HG02571 (cell line): Measurements from ENCODE around the gene CAPZA2.
"Not testable (repeated sequence)": the region's sequence is repeated elsewhere in the genome, so short reads cannot be mapped to it uniquely, and the experiment has no call there.

Experiments
- ATAC-seq: cut with Tn5 transposase; IDR thresholded peaks from one replicate; pipeline ENCODE4 v1.9.1; 2021; ENCODE audit warnings: mild to moderate bottlenecking, moderate library complexity; ENCODE audit not compliant: unreplicated experiment

The CAPZA2 gene

GRCh38 chr7:116953372-116953905 lies 91.1 kb downstream of the CAPZA2 start, which contains the start of gene ST7:
Gene ST7 (plus strand): TSS chr7:116953501. CDS start chr7:116953541, 40 bp downstream.
- peak; percentile 38 for ATAC-seq

DNA sequence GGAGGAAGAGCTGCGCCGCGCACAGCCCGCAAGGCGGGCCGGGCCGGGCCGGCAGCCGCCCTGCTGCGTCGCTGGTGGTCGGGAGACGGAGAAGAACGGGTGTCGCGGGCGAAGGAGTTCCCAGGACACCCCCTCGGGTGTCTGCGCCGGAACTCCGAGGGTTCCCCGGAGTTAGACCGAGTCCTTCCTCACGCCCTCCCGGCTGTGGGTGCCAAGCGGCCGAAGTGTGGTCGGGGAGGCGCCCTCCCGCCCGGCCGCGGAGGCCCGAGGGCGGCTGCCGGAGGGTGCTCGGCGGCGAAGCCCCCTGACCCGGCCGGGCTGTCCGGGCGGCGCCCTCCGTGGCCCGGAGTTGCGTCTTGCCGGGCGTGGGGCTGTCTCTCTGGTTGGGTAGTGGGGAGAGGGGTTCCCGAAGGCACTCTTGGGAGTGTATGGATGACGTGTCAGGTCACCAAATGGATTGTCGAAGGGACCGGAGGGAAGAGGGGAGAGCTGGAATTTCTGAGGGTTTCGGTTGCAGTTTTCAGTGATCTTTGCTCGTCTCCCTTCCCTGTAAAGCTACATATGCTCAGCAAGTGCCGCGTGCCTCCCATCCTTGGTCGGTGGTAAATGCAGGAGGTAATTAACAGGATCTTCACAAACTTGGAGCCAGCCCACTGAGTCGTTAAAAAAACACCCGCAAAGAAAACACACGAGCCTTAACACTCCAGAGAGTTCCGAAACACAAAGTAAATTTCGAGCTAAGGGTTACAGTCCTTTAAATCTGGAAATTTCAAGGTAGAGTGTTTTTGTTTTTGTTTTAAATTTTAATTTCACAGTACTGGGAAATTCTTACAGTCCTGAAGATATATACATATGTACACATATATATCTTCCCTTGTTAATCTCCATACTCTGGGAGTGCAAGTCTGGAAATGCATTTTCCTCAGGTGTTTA lies 91.8 kb downstream of the CAPZA2 start:
- peak; percentile 18 for ATAC-seq

GRCh38 chr7:116955340-116955739 lies 93.0 kb downstream of the CAPZA2 start:
- ATAC-seq, result no peak

GRCh38 chr7:116955801-116956476 lies 93.6 kb downstream of the CAPZA2 start:
- peak; percentile 71 for ATAC-seq

- ATAC-seq, result no peak
These were observed 94.1 kb downstream of the CAPZA2 start for GRCh38 chr7:116956477-116956804.

GRCh38 chr7:116957874-116958273 lies 95.5 kb downstream of the CAPZA2 start:
- peak; percentile 25 for ATAC-seq

GRCh38 chr7:116961966-116962673 lies 99.7 kb downstream of the CAPZA2 start:
- ATAC-seq, result not testable (repeated sequence)

DNA sequence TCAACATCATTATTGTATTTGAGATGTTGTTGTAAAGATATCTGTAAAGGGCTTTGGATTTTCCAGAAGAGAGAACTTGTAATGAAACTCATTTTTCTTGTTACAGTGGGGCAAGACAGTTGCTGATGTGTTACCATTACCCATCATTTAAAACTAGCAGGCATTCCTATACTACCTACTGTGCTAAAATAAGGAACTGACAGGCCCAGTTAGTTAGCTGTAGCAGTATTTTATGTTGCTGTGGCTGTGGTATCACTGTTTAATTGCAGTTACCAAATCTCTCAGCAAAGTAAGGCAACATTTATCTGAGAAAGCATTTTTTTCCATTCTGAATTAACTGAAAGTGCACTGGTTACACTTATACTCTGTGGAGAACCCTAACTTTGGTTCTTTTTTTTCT lies 100.8 kb downstream of the CAPZA2 start:
- ATAC-seq, result no peak

DNA sequence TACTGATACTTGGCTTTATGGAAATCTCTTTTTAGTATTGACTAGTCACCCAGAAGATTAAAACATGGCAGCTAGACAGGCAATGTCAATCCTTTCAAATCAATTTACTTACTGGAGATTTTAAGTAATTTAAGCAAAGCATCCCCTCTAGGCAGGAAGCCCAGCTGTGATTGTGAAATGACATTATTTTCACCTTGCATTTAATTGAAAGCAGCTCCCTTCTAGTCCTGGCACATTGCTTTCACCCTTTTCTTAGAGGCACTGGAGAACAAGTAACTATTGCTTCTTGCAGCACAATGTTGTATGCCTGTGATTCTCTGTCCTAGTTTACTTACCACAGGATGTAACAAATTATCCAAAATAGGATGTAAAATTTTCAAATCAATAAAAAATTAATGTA lies 104.2 kb downstream of the CAPZA2 start:
- no peak for ATAC-seq

- no peak for ATAC-seq
These were observed 105.0 kb downstream of the CAPZA2 start for GRCh38 chr7:116967254-116967922.

- no peak for ATAC-seq
These were observed 105.6 kb downstream of the CAPZA2 start for GRCh38 chr7:116967983-116968382.

DNA sequence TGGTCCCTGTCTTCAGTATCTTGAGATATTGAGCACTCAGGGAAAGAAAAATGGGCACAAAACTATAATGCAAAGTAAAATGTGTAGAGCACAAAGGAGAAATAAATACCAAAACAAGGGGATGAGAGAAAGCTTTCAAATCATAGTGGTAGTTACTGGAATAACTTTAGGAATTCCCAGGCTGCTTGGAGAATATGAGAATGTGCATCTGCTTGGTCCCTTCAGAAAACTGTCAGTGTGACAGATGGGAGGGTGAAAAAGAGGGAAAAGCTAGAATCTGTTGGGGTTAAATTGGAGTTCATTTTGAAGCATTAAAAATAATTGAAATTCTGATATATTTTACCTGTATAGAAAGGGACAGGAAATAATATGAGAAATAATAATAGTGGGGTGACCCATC lies 106.2 kb downstream of the CAPZA2 start:
- no peak for ATAC-seq

- ATAC-seq, result no peak
These were observed 107.0 kb downstream of the CAPZA2 start for GRCh38 chr7:116969371-116969902.

GRCh38 chr7:116970238-116970910 lies 108.0 kb downstream of the CAPZA2 start:
- ATAC-seq, result peak; percentile 55

DNA sequence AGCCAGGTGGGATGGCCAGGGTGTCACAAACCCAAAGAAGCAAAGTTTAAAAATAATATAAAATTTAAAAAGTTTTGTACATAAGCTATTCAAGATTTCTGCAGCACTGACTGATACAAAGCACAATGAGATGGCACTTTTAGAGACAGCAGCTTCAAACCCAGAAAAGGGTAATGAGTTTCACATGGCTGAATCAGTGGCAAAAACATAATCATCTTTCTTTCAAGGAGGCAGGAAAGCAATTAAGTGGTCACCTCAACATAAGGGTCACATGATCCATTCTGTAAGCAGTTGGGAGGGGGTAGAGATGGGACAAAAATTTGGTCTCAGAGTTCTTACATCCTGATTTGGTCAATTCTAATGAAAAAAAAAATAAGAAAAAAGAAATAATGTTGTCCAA lies 108.8 kb downstream of the CAPZA2 start:
- not testable (repeated sequence) for ATAC-seq
